NCI-H526 treated with DMSO at 0.1 percent for 48 hours (cell line): Measurements from ENCODE around the gene AHCYL2.
"Not testable (repeated sequence)": the region's sequence is repeated elsewhere in the genome, so short reads cannot be mapped to it uniquely, and the experiment has no call there.

Experiments used
- DNase-seq: peaks from one replicate; lab custom pipeline; 2025; lab: John Stamatoyannopoulos, UW

AHCYL2 gene

GRCh38 chr7:129209067-129209926 lies 15.5 kb upstream of the AHCYL2 start:
- DNase-seq, result no peak

GRCh38 chr7:129210256-129210988 lies 14.4 kb upstream of the AHCYL2 start:
- no peak for DNase-seq

GRCh38 chr7:129210989-129211312 lies 13.9 kb upstream of the AHCYL2 start:
- no peak for DNase-seq

GRCh38 chr7:129212126-129212525 lies 12.7 kb upstream of the AHCYL2 start:
- DNase-seq, result no peak

- no peak for DNase-seq
Observed at GRCh38 chr7:129212596-129212995, 12.2 kb upstream of the AHCYL2 start.

GRCh38 chr7:129213828-129214227 lies 11.0 kb upstream of the AHCYL2 start:
- DNase-seq, result peak; percentile 54

- not testable (repeated sequence) for DNase-seq
Observed at GRCh38 chr7:129215691-129216090, 9.1 kb upstream of the AHCYL2 start.

- not testable (repeated sequence) for DNase-seq
Observed at GRCh38 chr7:129216101-129216715, 8.6 kb upstream of the AHCYL2 start.

GRCh38 chr7:129216821-129217416 lies 7.9 kb upstream of the AHCYL2 start:
- DNase-seq, result not testable (repeated sequence)

GRCh38 chr7:129218514-129219062 lies 6.2 kb upstream of the AHCYL2 start:
- DNase-seq, result peak; percentile 75

- not testable (repeated sequence) for DNase-seq
Observed at GRCh38 chr7:129219166-129219565, 5.7 kb upstream of the AHCYL2 start.

- DNase-seq, result no peak
Observed at GRCh38 chr7:129222064-129222463, 2.8 kb upstream of the AHCYL2 start.

GRCh38 chr7:129225206-129225930 lies 538 bp downstream of the AHCYL2 start:
- DNase-seq, result peak; percentile 73

- peak; percentile 52 for DNase-seq
Observed at GRCh38 chr7:129225931-129226572, 1.2 kb downstream of the AHCYL2 start.

GRCh38 chr7:129227646-129228578 lies 3.1 kb downstream of the AHCYL2 start:
- no peak for DNase-seq

GRCh38 chr7:129228633-129229032 lies 3.8 kb downstream of the AHCYL2 start:
- no peak for DNase-seq

- no peak for DNase-seq
Observed at GRCh38 chr7:129231666-129232065, 6.8 kb downstream of the AHCYL2 start.

GRCh38 chr7:129238546-129238945 lies 13.7 kb downstream of the AHCYL2 start:
- DNase-seq, result no peak

- no peak for DNase-seq
Observed at GRCh38 chr7:129240119-129240820, 15.4 kb downstream of the AHCYL2 start.
